ENCODE data around the gene CDH4.

Gene CDH4

DNA sequence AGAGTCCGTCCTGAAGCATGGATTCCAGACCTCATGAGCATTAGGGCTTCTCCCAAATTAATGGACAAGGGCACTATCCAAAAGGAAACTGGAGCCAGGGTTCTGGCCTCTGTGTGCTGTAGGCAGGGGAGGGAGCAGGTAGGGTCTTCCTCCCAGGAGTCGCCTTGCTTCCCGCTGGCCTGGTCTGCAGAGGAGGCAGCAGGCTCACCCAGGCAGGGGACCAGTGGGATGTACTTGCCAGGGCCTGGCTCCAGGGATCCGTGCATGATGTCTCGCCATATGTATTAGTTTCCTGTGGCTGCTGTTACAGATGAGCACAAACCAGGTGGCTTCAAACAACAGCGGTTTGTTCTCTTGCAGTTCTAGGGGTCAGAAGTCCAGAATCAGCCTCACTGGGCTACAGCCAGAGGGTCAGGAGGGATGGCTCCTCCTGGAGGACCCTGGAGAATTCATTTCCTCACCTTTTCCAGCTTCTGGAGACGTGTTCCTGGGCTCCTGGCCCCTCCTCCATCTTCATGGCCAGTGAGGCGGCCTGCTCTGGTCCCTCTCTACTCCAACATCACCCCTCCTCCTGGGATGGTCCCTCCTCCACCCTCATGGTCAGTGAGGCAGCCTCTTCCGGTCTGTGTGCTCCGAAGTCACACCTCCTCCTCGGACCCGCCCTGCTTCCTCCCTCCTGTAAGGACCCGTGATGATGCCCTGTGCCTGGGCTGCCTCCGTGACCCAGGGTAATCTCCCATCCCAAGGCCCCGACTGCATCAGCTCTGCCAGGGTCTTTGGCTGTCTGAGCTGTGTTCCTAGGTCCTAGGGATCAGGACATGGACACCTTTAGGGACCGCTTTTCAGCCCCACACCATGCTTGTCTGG is 329.1 kb downstream of the CDH4 start:
- CTCF ChIA-PET: interaction anchor here (0.7 kb wide), 2 partner anchors 64 to 293 kb away, joined by 4 to 5 read pairs; no protein-coding TSS in a partner anchor
- Histone ChIP-seq H3K27ac (ENCODE audit: extremely low read depth, low read depth, low read length) (no peak overlapping the region), H3K9me3 (ENCODE audit: control insufficient read depth, insufficient read depth, low read depth, low read length) (no peaks in the 10 kb centered on the region), H3K4me3 (ENCODE audit: low read depth, low read length) (no peak overlapping the region), H3K4me1 (ENCODE audit: control insufficient read depth, insufficient read depth, low read length) (no peaks in the 10 kb centered on the region), H3K36me3 (ENCODE audit: control insufficient read depth in 2 of 2, insufficient read depth in 1 of 2, low read length in 2 of 2) (no peaks in the 10 kb centered on the region)
- TF ChIP-seq ZNF138 (tag by site-specific recombination; IDR thresholded peaks at IDR 0.05; ENCODE audit: borderline replicate concordance): no peak
- POLR2A ChIA-PET: no interaction called here

GRCh38 chr20:61581825-61582188 is 329.7 kb downstream of the CDH4 start:
- TF ChIP-seq SP2 (tag by site-specific recombination; IDR thresholded peaks at IDR 0.05): no peak
- TF ChIP-seq ZNF558 (tag by site-specific recombination; IDR thresholded peaks at IDR 0.05): no peak
- no peak for TF ChIP-seq ZNF473 (tag by site-specific recombination; IDR thresholded peaks at IDR 0.05)
- no peak for TF ChIP-seq YY2 (tag by site-specific recombination; IDR thresholded peaks at IDR 0.05)
- no peak for TF ChIP-seq ZFP3 (tag by site-specific recombination; IDR thresholded peaks at IDR 0.05; ENCODE audit: low read depth)
- TF ChIP-seq ZNF670 (tag by site-specific recombination; IDR thresholded peaks at IDR 0.05; ENCODE audit: low read depth): no peak
- no peak for TF ChIP-seq ZNF548 (tag by site-specific recombination; IDR thresholded peaks at IDR 0.05)
- TF ChIP-seq OVOL3 (tag by site-specific recombination; IDR thresholded peaks at IDR 0.05): no peak
- H3K36me3 ChIP-seq (ENCODE audit: control insufficient read depth in 2 of 2, insufficient read depth in 1 of 2, low read length in 2 of 2): no peaks in the 10 kb centered on the region
- POLR2A ChIA-PET: no interaction called here

GRCh38 chr20:61582196-61582923 is 330.3 kb downstream of the CDH4 start:
- CTCF ChIA-PET: no interaction called here
- H3K4me1 ChIP-seq (ENCODE audit: control insufficient read depth, insufficient read depth, low read length): no peaks in the 10 kb centered on the region
- TF ChIP-seq PBX3 (CRISPR knock-in tag; IDR thresholded peaks at IDR 0.05): no peak
- TF ChIP-seq ZNF518A (tag by site-specific recombination; conservative IDR thresholded peaks at IDR 0.05; ENCODE audit: low read depth): no peak
- no peak for TF ChIP-seq ZNF366 (tag by site-specific recombination; conservative IDR thresholded peaks at IDR 0.05)
- TF ChIP-seq ZNF623 (tag by site-specific recombination; IDR thresholded peaks at IDR 0.05): no peak
- no peak for TF ChIP-seq ZNF354C (tag by site-specific recombination; IDR thresholded peaks at IDR 0.05; ENCODE audit: borderline replicate concordance, low read depth)
- TF ChIP-seq KLF9 (tag by site-specific recombination; IDR thresholded peaks at IDR 0.05; ENCODE audit: low read depth): no peak
- TF ChIP-seq ZNF792 (tag by site-specific recombination; IDR thresholded peaks at IDR 0.05): no peak
- no peak for TF ChIP-seq ZNF548 (tag by site-specific recombination; IDR thresholded peaks at IDR 0.05)
- TF ChIP-seq REPIN1 (tag by site-specific recombination; IDR thresholded peaks at IDR 0.05; ENCODE audit: low read depth): no peak
- H3K27ac ChIP-seq (ENCODE audit: extremely low read depth, low read depth, low read length): no peak overlapping the region
- no peaks in the 10 kb centered on the region for H3K9me3 ChIP-seq (ENCODE audit: control insufficient read depth, insufficient read depth, low read depth, low read length)
- POLR2A ChIA-PET: no interaction called here
- H3K36me3 ChIP-seq (ENCODE audit: control insufficient read depth in 2 of 2, insufficient read depth in 1 of 2, low read length in 2 of 2): no peaks in the 10 kb centered on the region
- no peak overlapping the region for H3K4me3 ChIP-seq (ENCODE audit: low read depth, low read length)

More at GRCh38 chr20:61581825-61582188, 329.7 kb downstream of the CDH4 start:
- H3K4me3 ChIP-seq (ENCODE audit: low read depth, low read length): no peak overlapping the region
- no peak overlapping the region for H3K27ac ChIP-seq (ENCODE audit: extremely low read depth, low read depth, low read length)
- CTCF ChIA-PET: interaction anchor here (0.7 kb wide), 2 partner anchors 63 to 293 kb away, joined by 4 to 5 read pairs; no protein-coding TSS in a partner anchor
- H3K9me3 ChIP-seq (ENCODE audit: control insufficient read depth, insufficient read depth, low read depth, low read length): no peaks in the 10 kb centered on the region
- H3K4me1 ChIP-seq (ENCODE audit: control insufficient read depth, insufficient read depth, low read length): no peaks in the 10 kb centered on the region
